ENCODE data around the gene PPFIA4.
"Not testable (repeated sequence)": the region's sequence is repeated elsewhere in the genome, so short reads cannot be mapped to it uniquely, and the experiment has no call there.

PPFIA4 gene

DNA sequence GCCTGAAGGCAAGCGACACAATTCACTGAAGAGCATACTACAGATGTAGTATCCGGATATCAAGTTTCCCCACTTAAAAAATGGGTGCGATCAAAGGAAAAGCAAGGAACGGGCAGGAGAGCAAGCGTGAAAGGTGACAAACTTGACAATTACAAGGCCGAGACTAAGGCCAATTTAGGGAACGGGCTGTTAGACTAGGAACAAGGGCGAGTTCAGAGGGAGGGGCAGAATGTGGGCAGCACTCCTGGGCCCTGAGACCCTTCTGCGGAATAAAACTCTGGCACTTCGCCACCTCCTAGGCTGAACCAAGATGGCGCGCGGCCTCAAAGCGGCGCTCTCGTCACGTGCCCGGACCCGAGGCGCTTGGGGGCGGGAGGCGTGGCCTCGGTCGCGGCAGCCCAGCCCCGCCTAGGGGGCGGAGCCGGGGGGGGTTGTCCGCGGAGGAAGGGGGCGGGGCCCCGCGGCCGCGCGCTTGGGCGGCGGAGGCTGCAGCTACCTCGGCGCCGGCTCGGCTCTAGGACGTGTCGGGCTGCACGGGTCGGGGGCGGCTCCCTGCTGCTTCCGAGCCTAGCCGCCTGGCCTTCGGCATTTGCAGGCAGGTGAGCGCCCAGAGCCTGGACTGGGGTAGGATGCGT lies at the start of gene PPFIA4:
TSS of gene PPFIA4 (plus strand) at position 461 of the 635 bp plus-strand sequence. CDS start 12,518 bp downstream, outside the sequence.
- peak; percentile 87 for DNase-seq

GRCh38 chr1:202976633-202977032 lies 49.7 kb upstream of the PPFIA4 start:
- no peak for DNase-seq

DNA sequence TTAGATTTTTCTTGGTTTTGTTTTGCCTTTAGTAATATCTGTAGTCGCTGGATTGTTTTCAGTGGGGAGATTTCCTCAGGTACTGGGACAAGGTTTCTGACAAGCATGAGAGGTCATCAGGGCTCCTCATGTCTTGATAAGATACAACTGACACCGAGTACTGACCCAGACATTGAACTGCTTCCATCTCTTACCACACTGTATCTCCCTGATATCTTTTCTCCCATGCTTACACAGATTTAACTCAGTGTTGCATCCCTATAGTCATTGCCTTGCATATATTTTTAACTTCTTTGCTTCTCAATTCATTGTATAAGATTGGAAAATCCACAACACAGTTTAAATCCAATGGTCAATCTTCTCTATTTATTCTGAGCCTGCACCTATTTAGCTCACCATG lies 46.8 kb upstream of the PPFIA4 start:
- DNase-seq, result no peak

- no peak for DNase-seq
Measured at GRCh38 chr1:202981939-202982338, 44.4 kb upstream of the PPFIA4 start.

- DNase-seq, result no peak
Measured at GRCh38 chr1:202982715-202983430, 43.4 kb upstream of the PPFIA4 start.

DNA sequence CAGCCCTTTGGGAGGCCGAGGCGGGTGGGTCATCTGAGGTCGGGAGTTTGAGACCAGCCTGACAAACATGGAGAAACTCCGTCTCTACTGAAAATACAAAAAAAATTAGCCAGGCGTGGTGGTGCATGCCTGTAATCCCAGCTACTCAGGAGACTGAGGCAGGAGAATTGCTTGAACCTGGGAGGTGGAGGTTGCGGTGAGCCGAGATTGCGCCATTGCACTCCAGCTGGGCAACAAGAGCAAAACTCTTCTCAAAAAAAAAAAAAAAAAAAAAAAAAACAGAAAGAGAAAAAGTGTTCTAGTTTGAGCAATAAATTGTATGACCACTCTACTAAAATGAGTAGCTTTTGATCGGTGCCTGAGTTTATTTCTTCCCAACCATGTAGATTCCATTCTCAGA lies 40.2 kb upstream of the PPFIA4 start:
- DNase-seq, result not testable (repeated sequence)

GRCh38 chr1:202987255-202987654 lies 39.0 kb upstream of the PPFIA4 start:
- DNase-seq, result no peak

GRCh38 chr1:202987922-202988583 lies 38.2 kb upstream of the PPFIA4 start:
- no peak for DNase-seq

GRCh38 chr1:202989879-202990278 lies 36.4 kb upstream of the PPFIA4 start:
- DNase-seq, result no peak

DNA sequence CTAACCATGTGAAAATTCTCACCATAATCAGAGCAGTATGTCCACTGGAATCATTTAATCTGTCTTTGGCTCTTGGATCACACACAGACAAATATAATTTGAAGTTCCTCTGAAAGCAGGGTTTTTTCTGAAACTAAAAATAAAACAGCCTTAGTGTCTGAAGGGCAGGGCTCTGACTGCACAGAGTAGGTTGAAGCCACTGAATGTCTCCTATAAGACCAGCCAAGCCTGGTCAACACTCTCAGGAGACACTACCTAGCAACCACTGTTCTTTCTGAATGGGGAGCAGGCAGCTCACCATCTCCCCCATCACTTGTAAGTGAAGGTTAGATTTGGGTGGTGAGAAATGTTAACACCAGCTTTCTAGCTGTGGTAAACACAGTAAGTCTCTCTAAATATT lies 35.2 kb upstream of the PPFIA4 start:
- DNase-seq, result no peak

GRCh38 chr1:202994756-202995155 lies 31.5 kb upstream of the PPFIA4 start:
- no peak for DNase-seq

- DNase-seq, result peak; percentile 40
Measured at GRCh38 chr1:202998836-202999750, 27.2 kb upstream of the PPFIA4 start.

DNA sequence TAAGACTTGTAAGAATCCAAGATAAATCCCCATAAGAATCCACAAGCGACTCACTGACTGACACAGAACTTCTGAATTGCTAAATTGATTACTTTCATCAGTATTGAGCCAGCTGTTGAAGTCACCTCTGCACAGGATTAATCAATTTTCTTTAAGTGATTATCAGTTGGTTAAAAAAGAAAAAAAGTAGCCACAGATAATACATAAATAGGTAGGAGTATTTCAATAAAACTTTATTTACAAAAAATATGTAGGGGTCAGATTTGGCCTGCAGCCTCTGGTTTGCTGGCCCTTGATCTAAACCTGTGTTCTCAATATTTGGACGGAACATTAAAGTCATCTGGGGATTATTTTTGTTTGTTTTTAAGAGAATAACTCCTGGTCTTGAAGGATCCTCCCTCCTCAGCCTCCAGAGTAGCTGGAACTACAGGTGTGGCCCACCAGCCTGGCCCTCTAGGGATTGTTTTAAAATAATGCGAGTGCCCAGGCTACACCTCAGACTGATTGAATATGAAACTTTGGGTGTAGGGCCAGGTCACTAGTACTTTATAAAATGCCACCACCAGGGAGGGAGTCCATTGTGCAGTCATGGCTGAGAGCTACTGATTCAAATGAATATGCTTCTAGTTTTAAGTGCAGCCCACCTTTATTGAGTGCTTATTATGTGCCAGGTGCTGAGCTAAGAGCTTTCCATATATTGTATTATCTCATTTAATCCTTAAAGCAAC lies 25.9 kb upstream of the PPFIA4 start:
- no peak for DNase-seq

DNA sequence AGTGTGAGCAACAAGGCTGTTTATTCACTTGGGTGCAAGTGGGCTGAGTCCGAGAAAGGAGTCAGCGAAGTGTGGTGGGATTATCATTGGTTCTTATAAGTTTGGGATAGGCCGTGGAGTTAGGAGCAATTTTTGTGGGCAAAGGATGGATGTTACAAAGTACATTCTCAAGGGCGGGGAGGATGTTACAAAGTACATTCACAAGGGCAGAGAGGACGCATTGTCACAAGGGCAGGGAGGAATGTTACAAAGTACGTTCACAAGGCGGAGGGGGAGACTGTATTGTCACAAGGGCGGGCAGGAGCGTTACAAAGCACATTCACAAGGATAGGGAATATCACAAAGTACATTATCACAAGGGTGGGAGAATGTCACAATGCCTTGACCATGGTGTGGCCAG lies 24.3 kb upstream of the PPFIA4 start:
- no peak for DNase-seq

DNA sequence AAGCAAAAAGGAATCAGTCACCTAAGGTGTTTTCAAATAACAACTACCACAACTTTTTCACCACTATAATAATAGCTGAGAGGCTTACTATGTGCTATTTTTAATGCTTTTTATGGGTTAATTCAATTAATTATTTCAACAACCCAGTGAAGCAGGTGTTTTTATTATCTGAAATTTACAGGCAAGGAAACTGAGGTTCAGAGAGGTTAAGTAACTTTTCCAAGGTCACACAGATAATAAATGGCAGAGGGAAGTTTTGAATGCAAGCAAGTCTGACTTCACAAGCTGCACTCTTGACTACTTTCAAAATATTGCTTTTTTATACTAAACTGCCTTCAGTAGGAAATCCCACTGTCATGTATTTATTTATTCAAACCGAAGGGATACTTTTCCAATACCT lies 23.3 kb upstream of the PPFIA4 start:
- DNase-seq, result no peak

DNA sequence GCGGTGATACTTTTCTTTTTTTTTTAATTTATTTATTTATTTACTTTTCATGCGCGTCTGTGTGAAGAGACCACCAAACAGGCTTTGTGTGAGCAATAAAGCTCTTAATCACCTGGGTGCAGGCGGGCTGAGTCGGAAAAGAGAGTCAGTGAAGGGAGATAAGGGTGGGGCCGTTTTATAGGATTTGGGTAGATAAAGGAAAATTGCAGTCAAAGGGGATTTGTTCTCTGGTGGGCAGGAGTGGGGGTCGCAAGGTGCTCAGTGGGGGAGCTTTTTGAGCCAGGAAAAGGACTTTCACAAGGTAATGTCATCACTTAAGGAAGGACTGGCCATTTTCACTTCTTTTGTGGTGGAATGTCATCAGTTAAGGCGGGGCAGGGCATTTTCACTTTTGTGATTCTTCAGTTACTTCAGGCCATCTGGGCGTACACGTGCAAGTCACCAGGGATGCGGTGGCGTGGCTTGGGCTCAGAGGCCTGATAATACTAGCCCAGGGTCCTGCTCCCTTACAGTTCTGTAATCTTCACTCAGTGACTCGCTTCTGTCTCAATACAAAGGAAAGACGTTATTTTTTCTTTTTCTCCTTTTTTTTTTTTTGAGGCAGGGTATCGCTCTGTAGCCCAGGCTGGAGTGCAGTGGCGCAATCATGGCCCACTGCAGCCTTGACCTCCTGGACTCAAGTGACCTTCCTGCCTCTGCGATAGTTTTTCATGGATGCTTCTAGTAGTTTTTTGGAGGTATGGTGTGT lies 20.7 kb upstream of the PPFIA4 start:
- DNase-seq, result not testable (repeated sequence)

DNA sequence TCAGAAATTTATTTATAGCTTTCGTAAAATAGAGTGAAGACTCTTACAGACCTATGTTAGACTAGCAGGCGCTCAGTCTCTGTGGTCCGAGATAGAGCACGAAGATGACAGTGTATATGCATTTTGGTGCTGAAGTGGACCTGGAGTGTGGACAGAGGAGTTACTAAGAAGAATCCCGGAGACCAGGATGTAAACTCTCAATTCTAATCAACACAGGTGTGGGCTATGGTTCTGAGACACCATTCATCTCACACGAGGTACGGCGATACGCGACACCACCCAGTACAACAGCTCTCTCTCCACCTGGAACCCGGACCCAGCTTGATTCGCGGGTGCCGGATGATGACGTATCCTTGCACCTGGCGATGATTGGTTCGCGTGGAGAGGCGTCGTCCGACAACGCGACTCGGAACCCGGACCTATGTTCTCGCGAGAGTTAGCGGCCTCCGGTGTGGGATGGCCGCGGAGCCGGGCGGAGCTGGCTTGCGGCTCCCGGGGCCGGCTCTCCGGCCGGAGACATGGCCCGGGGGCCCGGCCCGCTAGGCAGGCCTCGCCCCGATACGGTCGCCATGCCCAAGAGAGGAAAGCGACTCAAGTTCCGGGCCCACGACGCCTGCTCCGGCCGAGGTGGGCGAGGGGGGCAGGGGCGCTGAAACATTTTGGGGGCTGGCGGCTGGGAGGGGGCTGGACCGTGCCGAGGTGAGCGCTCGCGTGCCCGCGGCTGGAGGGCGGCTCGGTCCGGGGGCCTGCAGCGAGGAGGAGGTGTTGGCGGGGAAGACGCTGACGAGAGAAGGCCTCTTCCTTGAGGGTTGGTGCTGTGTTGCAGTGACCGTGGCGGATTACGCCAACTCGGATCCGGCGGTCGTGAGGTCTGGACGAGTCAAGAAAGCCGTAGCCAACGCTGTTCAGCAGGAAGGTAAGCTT lies 19.1 kb upstream of the PPFIA4 start, which contains the start of gene TMEM183A:
TSS of gene TMEM183A (plus strand) at position 427 of the 924 bp plus-strand sequence. CDS start at position 519, 92 bp downstream.
- peak; percentile 97 for DNase-seq

GRCh38 chr1:203009185-203009584 lies 17.1 kb upstream of the PPFIA4 start:
- DNase-seq, result no peak

- DNase-seq, result no peak
Measured at GRCh38 chr1:203011582-203011981, 14.7 kb upstream of the PPFIA4 start.

DNA sequence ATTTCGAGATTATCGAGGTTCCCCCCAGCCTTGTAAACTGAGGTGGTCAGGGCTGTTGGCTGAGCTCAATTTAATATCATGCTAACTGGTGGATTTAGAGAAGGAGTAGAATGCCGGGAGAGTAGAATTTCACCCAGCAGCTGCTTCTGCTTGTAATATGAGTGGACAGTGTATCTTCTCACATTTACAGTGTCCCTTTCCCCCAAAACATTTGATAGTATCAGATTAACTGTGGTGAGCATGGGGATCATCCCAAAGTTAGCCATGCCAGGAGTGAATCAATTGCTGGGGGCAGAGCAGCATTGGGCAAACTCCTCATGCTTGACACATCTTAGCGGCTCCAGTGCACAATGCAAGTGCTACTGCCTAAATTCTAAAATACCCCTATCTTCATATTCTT lies 9.2 kb upstream of the PPFIA4 start:
- no peak for DNase-seq

All from fibroblast of skin of right quadriceps (primary cell).